Erythroblast (primary cell): ENCODE results near the gene VAV2.
"Not testable (repeated sequence)": the region's sequence is repeated elsewhere in the genome, so short reads cannot be mapped to it uniquely, and the experiment has no call there.

Source experiments
- DNase-seq, 2 experiments: peaks; one replicate each; lab custom pipeline; 2025; lab: John Stamatoyannopoulos, UW
- GATA1 ChIP-seq: IDR thresholded peaks from 2 replicates; pipeline ENCODE4 v1.6.1; 2011; ENCODE audit warnings: low read depth, mild to moderate bottlenecking, control low read depth, low read length, moderate library complexity
- POLR2A ChIP-seq: IDR thresholded peaks from 2 replicates; pipeline ENCODE4 v1.6.1; 2011; ENCODE audit warnings: mild to moderate bottlenecking, low read length

Gene VAV2

DNA sequence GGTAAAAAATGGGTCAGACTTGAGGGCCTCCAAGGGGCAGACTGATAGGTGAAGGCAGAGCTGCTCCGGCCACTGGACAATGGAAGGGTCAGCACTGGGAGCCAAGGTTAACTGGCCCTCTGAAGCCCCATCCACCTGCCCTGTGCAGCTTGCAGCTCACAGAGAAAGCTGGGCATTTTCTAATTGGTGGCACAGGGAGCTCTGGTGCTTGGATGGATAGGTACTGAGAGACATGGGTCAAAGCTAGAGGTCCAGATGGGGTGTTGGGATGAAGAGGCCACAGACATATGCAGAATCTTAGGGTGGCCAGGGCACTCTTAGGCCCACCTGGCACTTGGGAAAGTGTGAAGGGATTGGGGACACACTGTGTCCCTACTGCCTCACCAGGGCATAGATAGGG, 224.5 kb downstream of the VAV2 start:
- TF ChIP-seq GATA1 (no peak), POLR2A (no peak)
- no peak for DNase-seq

GRCh38 chr9:133767008-133767407, 225.1 kb downstream of the VAV2 start:
- no peak for TF ChIP-seq GATA1
- TF ChIP-seq POLR2A = no peak
- DNase-seq = no peak

DNA sequence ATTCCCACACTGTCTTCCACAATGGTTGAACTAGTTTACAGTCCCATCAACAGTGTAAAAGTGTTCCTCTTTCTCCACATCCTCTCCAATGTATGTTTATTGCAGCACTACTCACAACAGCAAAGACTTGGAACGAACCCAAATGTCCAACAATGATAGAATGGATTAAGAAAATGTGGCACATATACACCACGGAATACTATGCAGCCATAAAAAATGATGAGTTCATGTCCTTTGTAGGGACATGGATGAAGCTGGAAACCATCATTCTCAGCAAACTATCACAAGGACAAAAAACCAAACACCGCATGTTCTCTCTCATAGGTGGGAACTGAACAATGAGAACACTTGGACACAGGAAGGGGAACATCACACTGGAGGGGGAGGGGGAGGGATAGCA, 225.9 kb downstream of the VAV2 start:
- DNase-seq = not testable (repeated sequence)

GRCh38 chr9:133763272-133764183, 228.6 kb downstream of the VAV2 start:
- no peak for DNase-seq
- TF ChIP-seq GATA1 (no peak), POLR2A (no peak)

DNA sequence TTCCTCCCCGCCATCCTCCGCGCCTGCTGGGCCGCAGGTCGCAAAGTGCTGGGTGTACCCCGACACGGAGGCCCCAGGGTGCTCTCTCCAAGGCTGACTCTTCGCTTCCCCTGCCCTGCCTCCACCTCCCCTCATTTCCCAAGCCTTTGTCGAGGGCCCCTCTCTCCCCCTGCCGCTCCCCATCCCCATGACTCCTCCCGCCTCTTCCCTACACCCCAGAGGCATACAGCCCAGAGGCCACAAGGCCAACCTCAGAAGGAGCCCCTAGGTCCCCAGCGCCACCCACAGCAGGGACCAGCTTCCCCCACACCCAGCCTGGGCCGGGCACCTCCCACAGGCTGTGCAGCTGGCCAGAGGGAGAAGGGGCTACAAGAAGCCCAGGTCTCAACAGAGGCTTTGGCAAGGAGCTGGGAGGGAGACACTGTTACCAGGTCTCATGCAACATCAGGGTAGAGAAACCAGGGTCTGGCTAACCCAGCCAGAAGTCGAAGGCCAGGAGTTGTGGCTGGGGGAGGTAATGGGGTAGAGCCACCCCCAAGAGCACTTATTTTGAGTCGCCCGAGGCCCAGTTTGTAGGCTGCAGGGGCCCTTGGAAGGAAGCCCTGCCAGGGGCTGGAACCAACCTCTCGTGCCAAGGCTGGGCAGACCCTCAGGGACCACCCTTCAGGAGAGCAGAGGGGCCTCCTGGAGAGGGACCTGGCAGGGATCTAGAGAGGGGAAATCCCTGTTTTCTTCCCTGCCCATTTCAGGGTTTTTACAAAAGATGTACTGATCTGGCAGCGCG, 229.4 kb downstream of the VAV2 start:
- TF ChIP-seq POLR2A = no peak
- TF ChIP-seq GATA1 = no peak
- no peak for DNase-seq

DNA sequence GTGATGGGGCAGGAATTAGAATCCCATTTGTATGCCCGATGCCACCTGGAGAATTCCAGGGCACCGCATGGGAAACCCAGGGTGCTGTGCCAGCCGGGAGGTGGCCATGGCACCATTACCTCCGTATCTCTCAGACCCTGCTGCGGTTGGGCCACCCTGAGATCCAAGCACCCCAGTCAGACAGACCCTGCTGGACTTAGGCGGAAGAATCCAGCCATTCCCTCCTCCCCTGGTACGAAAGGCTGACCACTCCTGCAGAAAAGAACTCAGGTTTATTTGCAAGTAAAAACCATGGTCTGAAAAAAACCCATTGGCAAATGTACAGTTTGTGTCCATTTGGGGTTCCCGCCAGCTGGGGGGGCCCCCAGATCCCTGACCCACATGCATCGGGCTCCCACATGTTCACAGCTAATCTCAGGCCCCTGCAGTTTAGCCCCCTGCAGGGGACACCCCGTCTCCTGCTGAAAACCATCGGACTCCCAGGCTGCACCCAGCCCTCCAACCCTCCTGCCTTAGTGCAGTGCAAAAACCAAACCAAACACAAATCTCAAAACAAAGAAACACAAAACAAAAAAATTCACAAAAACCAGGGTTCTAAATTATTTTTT, 230.4 kb downstream of the VAV2 start:
- TF ChIP-seq POLR2A = no peak
- no peak for TF ChIP-seq GATA1
- no peak for DNase-seq

GRCh38 chr9:133760713-133761290, 231.3 kb downstream of the VAV2 start:
- no peak for TF ChIP-seq GATA1
- no peak for DNase-seq

DNA sequence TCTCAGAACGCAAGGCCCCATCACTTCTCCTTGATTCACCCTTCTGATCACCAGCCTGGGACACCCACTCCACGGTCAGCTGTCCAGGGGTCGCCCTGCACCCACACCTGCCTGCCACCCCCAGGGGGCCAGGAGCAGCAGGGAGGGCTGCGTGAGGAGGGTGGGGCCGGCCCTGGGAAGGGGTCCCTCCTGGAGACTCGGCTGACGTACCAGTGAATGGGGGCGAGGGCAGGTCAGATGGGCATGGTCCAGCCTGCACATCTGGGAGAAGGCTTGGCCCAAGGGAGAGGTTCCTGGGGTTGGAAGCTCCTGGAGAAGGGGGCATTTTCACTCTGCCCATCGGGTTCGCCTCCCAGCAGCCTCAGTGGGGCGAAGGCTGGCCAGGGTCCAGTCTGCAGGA, 232.2 kb downstream of the VAV2 start:
- DNase-seq = no peak

GRCh38 chr9:133759146-133759900, 232.8 kb downstream of the VAV2 start:
- DNase-seq = no peak
- TF ChIP-seq GATA1 = no peak

More for the DNA sequence above, 232.2 kb downstream of the VAV2 start:
- TF ChIP-seq GATA1 (no peak), POLR2A (no peak)

DNA sequence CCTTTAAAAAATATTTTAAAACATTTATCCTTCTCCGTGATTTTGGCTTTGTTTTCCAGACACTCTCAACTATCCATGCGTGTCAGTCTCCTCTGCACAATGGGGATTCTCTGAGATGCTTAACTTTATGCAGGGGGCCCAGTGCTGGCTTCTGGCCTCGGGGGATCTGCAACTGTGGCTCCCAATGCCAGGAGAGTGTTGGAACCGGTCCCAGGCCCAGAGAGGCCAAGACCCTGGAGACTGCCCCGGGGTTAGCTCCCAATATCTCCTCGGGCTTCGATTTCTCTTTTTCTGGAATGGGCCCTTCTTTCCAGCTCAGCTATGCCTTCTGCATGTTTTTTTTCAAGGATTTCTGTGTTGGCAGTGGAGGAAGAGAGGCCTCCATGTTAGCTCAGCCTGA, 233.9 kb downstream of the VAV2 start:
- no peak for DNase-seq

DNA sequence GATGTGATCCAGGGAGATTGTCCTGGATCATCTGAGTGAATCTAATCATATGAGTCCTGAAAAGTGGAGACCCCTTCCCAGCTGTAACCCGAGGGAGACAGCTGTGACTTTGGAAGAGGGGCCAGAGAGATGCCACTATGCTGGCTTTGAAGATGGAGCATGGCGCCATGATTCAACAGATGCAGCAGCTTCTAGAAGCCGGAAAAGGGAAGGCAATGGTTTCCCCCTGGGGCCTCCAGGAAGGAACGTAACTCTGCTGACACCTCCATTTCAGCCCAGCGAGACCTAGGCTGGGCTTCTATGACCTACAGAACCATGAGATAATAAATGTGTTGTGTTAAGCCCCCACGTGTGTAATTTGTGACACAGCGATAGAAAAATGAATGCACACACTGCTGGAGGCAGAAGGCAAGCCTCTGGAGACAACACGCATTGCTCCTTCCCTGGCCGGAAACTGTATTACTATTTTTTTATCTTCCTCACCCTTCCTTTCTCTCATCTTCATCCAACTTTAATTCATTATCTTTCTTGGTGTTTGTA, 237.4 kb downstream of the VAV2 start:
- no peak for DNase-seq
- TF ChIP-seq POLR2A = no peak
- TF ChIP-seq GATA1 = no peak

More for the DNA sequence above, 233.9 kb downstream of the VAV2 start:
- no peak for TF ChIP-seq POLR2A
- no peak for TF ChIP-seq GATA1

DNA sequence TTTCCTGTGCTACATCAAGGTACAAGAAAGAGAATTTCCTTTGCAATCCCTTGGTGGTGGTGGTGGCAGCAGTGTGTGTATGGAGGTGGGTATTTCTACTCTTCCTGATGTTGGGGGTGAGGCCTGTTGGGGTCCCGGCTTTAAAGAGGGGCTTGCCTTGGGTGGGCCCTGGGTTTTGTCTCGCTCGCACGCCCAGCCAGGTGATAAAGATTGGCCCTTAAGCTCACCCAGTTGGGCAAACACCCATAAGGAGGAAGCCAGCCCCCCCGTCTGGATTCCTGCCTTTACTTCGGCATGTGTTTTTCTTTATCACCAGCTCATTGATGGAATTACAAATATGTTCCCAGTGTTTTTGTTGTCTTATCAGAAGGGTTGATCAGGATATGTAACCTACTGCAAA, 237.9 kb downstream of the VAV2 start:
- no peak for TF ChIP-seq GATA1
- TF ChIP-seq POLR2A = no peak
- no peak for DNase-seq
